IMR-90 (cell line): ENCODE results near the gene AKT1S1. TPM values are rescaled to one million over a fixed set of nuclear protein-coding genes. Genes with fewer than 3 reads are reported as not detected.
A peak's percentile ranks its signal among the peaks of the same experiment; 100 is the strongest.

ENCODE experiments used
- ATAC-seq: fragments of 200-7000 bp; cut with Tn5 transposase; 2 replicates; pipeline ENCODE4 v1.9.1; 2020; ENCODE audit warnings: low read depth, mild to moderate bottlenecking, moderate library complexity
- BruUV-seq: library from RNA; stranded (reverse); fragments of 400-500 nt; replicated peaks from 2 replicates; lab custom pipeline; 2021; lab: Mats Ljungman, UMichigan
- CTCF ChIA-PET: fragments of 300-600 bp; formaldehyde crosslinking; extraction: SDS; loops from one replicate; lab custom pipeline; 2021; ENCODE audit warnings: antibody characterized with exemption; lab: Yijun Ruan, JAX
- POLR2A ChIA-PET: fragments of 300-600 bp; sonication (Branson Sonifier 250); formaldehyde crosslinking; loops from one replicate; lab custom pipeline; 2022; ENCODE audit warnings: antibody characterized with exemption; ENCODE audit not compliant: unreplicated experiment; lab: Charles Lee
- DNase-seq: peaks from one replicate; pipeline ENCODE4 v3.0.0; 2013
- H2AFZ ChIP-seq: replicated peaks from 2 replicates; pipeline ENCODE3; 2013; ENCODE audit warnings: low read length, mild to moderate bottlenecking; ENCODE audit not compliant: poor library complexity
- H2AK5ac ChIP-seq: 2 replicates; pipeline ENCODE4 v1.6.1; 2013; ENCODE audit warnings: low read depth, low read length, inconsistent platforms
- H2AK9ac ChIP-seq: replicated peaks from 2 replicates; pipeline ENCODE3; 2013; ENCODE audit warnings: mild to moderate bottlenecking, low read depth, low read length, moderate library complexity; ENCODE audit not compliant: poor library complexity
- H2BK120ac ChIP-seq: 2 replicates; pipeline ENCODE4 v1.6.1; 2013; ENCODE audit warnings: low read depth, low read length, inconsistent platforms
- H2BK15ac ChIP-seq: 3 replicates; pipeline ENCODE4 v1.6.1; 2013; ENCODE audit warnings: low read depth, low read length, inconsistent platforms
- H2BK20ac ChIP-seq: 2 replicates; pipeline ENCODE4 v1.6.1; 2013; ENCODE audit warnings: low read depth, mild to moderate bottlenecking, inconsistent platforms, low read length, moderate library complexity
- H2BK5ac ChIP-seq: 2 replicates; pipeline ENCODE4 v1.6.1; 2013; ENCODE audit warnings: mild to moderate bottlenecking, low read depth, low read length, inconsistent platforms; ENCODE audit not compliant: poor library complexity, severe bottlenecking
- H3K14ac ChIP-seq: replicated peaks from 2 replicates; pipeline ENCODE4 v1.6.1; 2013; ENCODE audit warnings: low read depth, low read length, inconsistent platforms
- H3K18ac ChIP-seq: 2 replicates; pipeline ENCODE4 v1.6.1; 2013; ENCODE audit warnings: low read depth, low read length, control low read depth
- H3K23ac ChIP-seq: 2 replicates; pipeline ENCODE4 v1.6.1; 2013; ENCODE audit warnings: low read depth, low read length, inconsistent platforms
- H3K27ac ChIP-seq: 2 replicates; pipeline ENCODE4 v1.5.1; 2013; ENCODE audit warnings: mild to moderate bottlenecking, control low read depth, low read length; ENCODE audit not compliant: insufficient read depth
- H3K27me3 ChIP-seq: 2 replicates; pipeline ENCODE4 v1.6.1; 2013; ENCODE audit warnings: low read length; ENCODE audit not compliant: control insufficient read depth, insufficient read depth
- H3K36me3 ChIP-seq: 2 replicates; pipeline ENCODE4 v1.6.1; 2013; ENCODE audit warnings: low read length, mixed read lengths; ENCODE audit not compliant: control insufficient read depth, insufficient read depth
- H3K4ac ChIP-seq: 2 replicates; pipeline ENCODE4 v1.6.1; 2013; ENCODE audit warnings: low read depth, low read length, inconsistent platforms
- H3K4me1 ChIP-seq: 2 replicates; pipeline ENCODE4 v1.6.1; 2013; ENCODE audit warnings: low read length, mixed read lengths; ENCODE audit not compliant: control insufficient read depth, insufficient read depth
- H3K4me2 ChIP-seq: 2 replicates; pipeline ENCODE4 v1.6.1; 2013; ENCODE audit warnings: low read depth, mild to moderate bottlenecking, control low read depth, low read length, moderate library complexity
- H3K4me3 ChIP-seq: 2 replicates; pipeline ENCODE4 v1.5.1; 2013; ENCODE audit warnings: low read depth, mild to moderate bottlenecking, control low read depth, low read length, moderate library complexity; ENCODE audit not compliant: insufficient read depth
- H3K56ac ChIP-seq: 2 replicates; pipeline ENCODE4 v1.6.1; 2013; ENCODE audit warnings: low read length, inconsistent platforms; ENCODE audit not compliant: insufficient read depth; ENCODE audit errors: extremely low read depth
- H3K79me1 ChIP-seq, 2 experiments: 2 replicates each; pipeline ENCODE4 v1.6.1; 2013; ENCODE audit warnings: low read length in 2 of 2, inconsistent platforms in 1 of 2, low read depth in 1 of 2
- H3K9ac ChIP-seq: 2 replicates; pipeline ENCODE4 v1.6.1; 2013; ENCODE audit warnings: low read depth, low read length, control low read depth
- H3K9me1 ChIP-seq: 2 replicates; pipeline ENCODE4 v1.6.1; 2013; ENCODE audit warnings: low read length, inconsistent platforms; ENCODE audit not compliant: insufficient read depth
- H3K9me3 ChIP-seq: 2 replicates; pipeline ENCODE4 v1.6.1; 2013; ENCODE audit warnings: low read length; ENCODE audit not compliant: control insufficient read depth, insufficient read depth
- H4K20me1 ChIP-seq: 2 replicates; pipeline ENCODE4 v1.6.1; 2013; ENCODE audit warnings: low read length, inconsistent platforms; ENCODE audit not compliant: insufficient read depth
- H4K5ac ChIP-seq: 2 replicates; pipeline ENCODE4 v1.6.1; 2013; ENCODE audit warnings: mild to moderate bottlenecking, low read depth, low read length, control low read depth
- H4K8ac ChIP-seq, 2 experiments: 2 replicates each; pipeline ENCODE4 v1.6.1; 2013; ENCODE audit warnings: low read depth in 2 of 2, low read length in 2 of 2, control low read depth in 1 of 2, inconsistent platforms in 1 of 2
- H4K91ac ChIP-seq: 2 replicates; pipeline ENCODE4 v1.6.1; 2013; ENCODE audit warnings: low read depth, low read length, inconsistent platforms; ENCODE audit not compliant: insufficient read depth
- BHLHE40 ChIP-seq: fragments of 150-350 bp; IDR thresholded peaks from 2 replicates; pipeline ENCODE4 v1.6.1; 2016; ENCODE audit warnings: mild to moderate bottlenecking, low read depth, low read length
- CHD1 ChIP-seq: IDR thresholded peaks from 2 replicates; pipeline ENCODE4 v1.6.1; 2012; ENCODE audit warnings: low read depth, low read length, improper control_type of control experiment
- FOS ChIP-seq: fragments of 150-350 bp; IDR thresholded peaks from 2 replicates; pipeline ENCODE4 v1.6.1; 2016; ENCODE audit warnings: low read depth, low read length
- MAFK ChIP-seq: IDR thresholded peaks from 2 replicates; pipeline ENCODE4 v1.6.1; 2012; ENCODE audit warnings: low read depth, low read length, improper control_type of control experiment
- MAZ ChIP-seq: IDR thresholded peaks from 2 replicates; pipeline ENCODE4 v1.6.1; 2012; ENCODE audit warnings: low read depth, mild to moderate bottlenecking, low read length, improper control_type of control experiment, moderate library complexity, borderline replicate concordance
- NFE2L2 ChIP-seq: fragments of 150-350 bp; IDR thresholded peaks from 2 replicates; pipeline ENCODE4 v1.6.1; 2016; ENCODE audit warnings: low read depth, mild to moderate bottlenecking, low read length
- RAD21 ChIP-seq: IDR thresholded peaks from 2 replicates; pipeline ENCODE4 v1.6.1; 2012; ENCODE audit warnings: low read length, improper control_type of control experiment
- RCOR1 ChIP-seq: IDR thresholded peaks from 2 replicates; pipeline ENCODE4 v1.6.1; 2012; ENCODE audit warnings: mild to moderate bottlenecking, low read length, improper control_type of control experiment; ENCODE audit not compliant: insufficient replicate concordance
- RFX5 ChIP-seq: IDR thresholded peaks from 2 replicates; pipeline ENCODE4 v1.8.0; 2012; ENCODE audit warnings: low read depth, mild to moderate bottlenecking, low read length, moderate library complexity
- SMC3 ChIP-seq: fragments of 150-350 bp; IDR thresholded peaks from 2 replicates; pipeline ENCODE4 v1.6.1; 2016; ENCODE audit warnings: low read depth, mild to moderate bottlenecking, antibody characterized with exemption, low read length, moderate library complexity
- WGBS, 2 experiments: methylation state at CpG; one replicate each; pipeline versions ENCODE4 v1.1.5 to v1.1.7; 2013; ENCODE audit warnings: missing lambda C conversion rate in 2 of 2; ENCODE audit not compliant: insufficient read length in 1 of 2; ENCODE audit errors: extremely low coverage in 2 of 2; 5-methylcytosine and 5-hydroxymethylcytosine counted together
- dilution Hi-C: fragments of 300-500 bp; cut with HindIII; formaldehyde crosslinking; loops from one replicate; pipeline ENCODE4 v1.14.3; 2018; ENCODE audit warnings: low sequenced_read_pairs; ENCODE audit not compliant: unreplicated experiment
- in situ Hi-C: fragments of 300-500 bp; cut with MboI; formaldehyde crosslinking; loops from 3 replicates; pipeline ENCODE4 v1.14.3; 2019; ENCODE audit warnings: low sequenced_read_pairs, inconsistent platforms, mixed read lengths
- intact Hi-C: fragments of 100-400 bp; cut with micrococcal nuclease; formaldehyde crosslinking; loops from 2 replicates; pipeline ENCODE4 v1.10.0; 2022
- polyA plus RNA-seq, 3 experiments: library from polyadenylated mRNA; depleted of rRNA; stranded (reverse); fragments of >200 nt; gene quantifications; 2 replicates each; pipeline ENCODE4 v1.2.3, GENCODE V29; 2012; ENCODE audit warnings: low replicate concordance in 1 of 3
- total RNA-seq: library from RNA; depleted of rRNA; stranded (reverse); fragments of >200 nt; gene quantifications from 2 replicates; pipeline ENCODE4 v1.2.3, GENCODE V29; 2012
- TF ChIP-seq, protein P1 (sequence below): fragments of 150-350 bp; IDR thresholded peaks from 2 replicates; pipeline ENCODE4 v1.6.1; 2017; ENCODE audit warnings: mild to moderate bottlenecking, antibody characterized with exemption, low read length, low read depth
- TF ChIP-seq, protein P2 (sequence below): fragments of 150-350 bp; IDR thresholded peaks from 2 replicates; pipeline ENCODE4 v1.6.1; 2016; ENCODE audit warnings: low read depth, mild to moderate bottlenecking, low read length, moderate library complexity, borderline replicate concordance
- TF ChIP-seq, protein P3 (sequence below): conservative IDR thresholded peaks from 2 replicates; pipeline ENCODE4 v1.5.1; 2012; ENCODE audit warnings: mild to moderate bottlenecking, low read depth, low read length, improper control_type of control experiment

AKT1S1 gene
- total and polyA plus RNA-seq, 2 of the 4 experiments (the other 2 are of a cell fraction) = 3.6 to 54.4 TPM

DNA sequence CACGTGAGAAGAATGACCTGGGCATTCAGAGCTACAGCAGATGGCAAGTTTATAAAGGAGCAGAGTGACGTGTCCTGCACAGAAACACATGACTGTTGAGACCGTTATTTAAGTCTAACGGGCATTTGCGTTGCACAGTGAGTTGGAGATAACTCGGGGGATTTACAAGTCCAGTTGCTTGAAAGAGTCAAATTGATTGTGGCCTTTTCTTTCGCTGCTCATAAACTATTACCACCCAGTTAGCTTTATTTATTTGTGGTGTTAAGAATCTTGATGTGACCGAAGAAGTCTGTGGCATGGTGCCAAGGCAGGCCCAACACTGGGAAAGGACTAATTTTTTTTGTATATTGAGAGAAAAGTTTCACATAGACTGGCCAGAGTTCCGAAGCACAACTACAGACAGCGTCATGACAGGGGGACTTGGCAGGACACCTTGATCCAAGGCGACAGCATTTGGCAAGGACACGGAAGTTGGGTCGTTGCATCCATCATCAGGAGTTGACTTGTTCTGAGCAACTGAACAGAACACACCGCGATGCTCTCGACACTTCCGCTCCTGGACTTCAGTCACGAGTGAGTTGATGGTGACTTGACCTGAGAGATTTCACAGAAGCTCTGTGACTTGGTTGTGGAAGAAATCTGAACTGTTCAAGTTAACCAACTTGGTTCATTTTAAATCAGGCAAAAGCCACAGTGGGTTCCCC lies 38.1 kb downstream of the AKT1S1 start:
- Histone ChIP-seq H3K4ac (no peak overlapping the region), H3K18ac (no peak overlapping the region), H3K56ac (no peak overlapping the region), H3K27me3 (no peaks in the 10 kb centered on the region), H4K91ac (no peak overlapping the region), H3K4me3 (no peak overlapping the region), H4K8ac (no peak overlapping the region), H3K9me3 (no peaks in the 10 kb centered on the region), H2AFZ (no peak overlapping the region), H2AK9ac (no peak overlapping the region), H3K27ac (no peak overlapping the region), H2BK120ac (no peak overlapping the region), H3K4me2 (no peak overlapping the region), H3K23ac (no peak overlapping the region), H3K14ac (no peak overlapping the region), H3K4me1 (no peaks in the 10 kb centered on the region), H3K9ac (no peak overlapping the region), H4K20me1 (no peaks in the 10 kb centered on the region; the same call in 1 of the 2 replicates), H2BK20ac (no peak overlapping the region), H3K79me1 (peaks cover 0 to 20% of the 10 kb centered on the region in 2 experiments; a peak in 2 of 4 replicates), H2BK5ac (no peak overlapping the region), H4K5ac (no peak overlapping the region), H3K36me3 (peaks cover 57% of the 10 kb centered on the region), H3K9me1 (peaks cover 5% of the 10 kb centered on the region; the same call in 1 of the 2 replicates), H2BK15ac (no peak overlapping the region), H2AK5ac (no peak overlapping the region)
- in situ Hi-C loops = no loop called here
- ATAC-seq (no peak), DNase-seq (no peak)
- TSS peak; percentile 66 for BruUV-seq
- intact Hi-C loops = no loop called here
- no peak for TF ChIP-seq NFE2L2
- no peak for TF ChIP-seq BHLHE40
- no peak for TF ChIP-seq MAZ
- TF ChIP-seq FOS = no peak
- no peak for TF ChIP-seq RAD21
- no peak for TF ChIP-seq RCOR1
- TF ChIP-seq, protein P1, sequence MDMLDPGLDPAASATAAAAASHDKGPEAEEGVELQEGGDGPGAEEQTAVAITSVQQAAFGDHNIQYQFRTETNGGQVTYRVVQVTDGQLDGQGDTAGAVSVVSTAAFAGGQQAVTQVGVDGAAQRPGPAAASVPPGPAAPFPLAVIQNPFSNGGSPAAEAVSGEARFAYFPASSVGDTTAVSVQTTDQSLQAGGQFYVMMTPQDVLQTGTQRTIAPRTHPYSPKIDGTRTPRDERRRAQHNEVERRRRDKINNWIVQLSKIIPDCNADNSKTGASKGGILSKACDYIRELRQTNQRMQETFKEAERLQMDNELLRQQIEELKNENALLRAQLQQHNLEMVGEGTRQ = no peak
- TF ChIP-seq, protein P2, sequence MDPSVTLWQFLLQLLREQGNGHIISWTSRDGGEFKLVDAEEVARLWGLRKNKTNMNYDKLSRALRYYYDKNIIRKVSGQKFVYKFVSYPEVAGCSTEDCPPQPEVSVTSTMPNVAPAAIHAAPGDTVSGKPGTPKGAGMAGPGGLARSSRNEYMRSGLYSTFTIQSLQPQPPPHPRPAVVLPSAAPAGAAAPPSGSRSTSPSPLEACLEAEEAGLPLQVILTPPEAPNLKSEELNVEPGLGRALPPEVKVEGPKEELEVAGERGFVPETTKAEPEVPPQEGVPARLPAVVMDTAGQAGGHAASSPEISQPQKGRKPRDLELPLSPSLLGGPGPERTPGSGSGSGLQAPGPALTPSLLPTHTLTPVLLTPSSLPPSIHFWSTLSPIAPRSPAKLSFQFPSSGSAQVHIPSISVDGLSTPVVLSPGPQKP = no peak
- TF ChIP-seq CHD1 = no peak
- TF ChIP-seq, protein P3, sequence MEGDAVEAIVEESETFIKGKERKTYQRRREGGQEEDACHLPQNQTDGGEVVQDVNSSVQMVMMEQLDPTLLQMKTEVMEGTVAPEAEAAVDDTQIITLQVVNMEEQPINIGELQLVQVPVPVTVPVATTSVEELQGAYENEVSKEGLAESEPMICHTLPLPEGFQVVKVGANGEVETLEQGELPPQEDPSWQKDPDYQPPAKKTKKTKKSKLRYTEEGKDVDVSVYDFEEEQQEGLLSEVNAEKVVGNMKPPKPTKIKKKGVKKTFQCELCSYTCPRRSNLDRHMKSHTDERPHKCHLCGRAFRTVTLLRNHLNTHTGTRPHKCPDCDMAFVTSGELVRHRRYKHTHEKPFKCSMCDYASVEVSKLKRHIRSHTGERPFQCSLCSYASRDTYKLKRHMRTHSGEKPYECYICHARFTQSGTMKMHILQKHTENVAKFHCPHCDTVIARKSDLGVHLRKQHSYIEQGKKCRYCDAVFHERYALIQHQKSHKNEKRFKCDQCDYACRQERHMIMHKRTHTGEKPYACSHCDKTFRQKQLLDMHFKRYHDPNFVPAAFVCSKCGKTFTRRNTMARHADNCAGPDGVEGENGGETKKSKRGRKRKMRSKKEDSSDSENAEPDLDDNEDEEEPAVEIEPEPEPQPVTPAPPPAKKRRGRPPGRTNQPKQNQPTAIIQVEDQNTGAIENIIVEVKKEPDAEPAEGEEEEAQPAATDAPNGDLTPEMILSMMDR = no peak
- no peak for TF ChIP-seq MAFK
- TF ChIP-seq RFX5 = no peak
- TF ChIP-seq SMC3 = no peak
- POLR2A ChIA-PET = no interaction called here
- CTCF ChIA-PET = interaction anchor here (0.8 kb wide), 1 partner anchor 9 kb away, joined by 3 read pairs; no protein-coding TSS in a partner anchor
- dilution Hi-C loops = no loop called here
- WGBS, 2 experiments = 60% methylated on average over 8 of the region's 18 CpGs; no CpG with 5 or more reads in 1 of the 2 experiments
